Stimulated activated memory B cell treated with anti-CD40 and anti-IgM and Interleukin-4, amounts not matched to agents 10 μg/mL and 1 μg/mL and 100 μg/mL, for 72 hours (primary cell): ENCODE results near the gene CCDC86.

ENCODE experiments used
- ATAC-seq: fragments of 150-1000 bp; cut with Tn5 transposase; 2 replicates; pipeline ENCODE4 v1.10.0; 2021
- H3K27ac Mint-ChIP-seq: one replicate; pipeline ENCODE4 v1.8.0; 2022; ENCODE audit warnings: mild to moderate bottlenecking, mixed read lengths
- H3K27me3 Mint-ChIP-seq: one replicate; pipeline ENCODE4 v1.8.0; 2022; ENCODE audit warnings: mixed read lengths
- H3K36me3 Mint-ChIP-seq: one replicate; pipeline ENCODE4 v1.8.0; 2022; ENCODE audit warnings: mixed read lengths
- H3K4me1 Mint-ChIP-seq: one replicate; pipeline ENCODE4 v1.8.0; 2022; ENCODE audit warnings: mixed read lengths
- H3K4me3 Mint-ChIP-seq: one replicate; pipeline ENCODE4 v1.8.0; 2022; ENCODE audit warnings: mild to moderate bottlenecking, moderate library complexity, mixed read lengths
- H3K9me3 Mint-ChIP-seq: one replicate; pipeline ENCODE4 v1.8.0; 2022; ENCODE audit warnings: mixed read lengths

Gene CCDC86

GRCh38 chr11:60844045-60844869, 2.3 kb downstream of the CCDC86 start:
- H3K4me1 Mint-ChIP-seq: peaks cover 44% of the 10 kb centered on the region
- H3K9me3 Mint-ChIP-seq: no peaks in the 10 kb centered on the region
- peak overlapping the region; percentile 86 for H3K27ac Mint-ChIP-seq
- no peaks in the 10 kb centered on the region for H3K27me3 Mint-ChIP-seq
- H3K4me3 Mint-ChIP-seq: peak overlapping the region; percentile 90
- peaks cover 24% of the 10 kb centered on the region for H3K36me3 Mint-ChIP-seq
- no peak for ATAC-seq

- Mint-ChIP-seq H3K36me3 (peaks cover 30% of the 10 kb centered on the region), H3K4me1 (peaks cover 44% of the 10 kb centered on the region), H3K27me3 (no peaks in the 10 kb centered on the region), H3K27ac (peak overlapping the region; percentile 86), H3K9me3 (no peaks in the 10 kb centered on the region), H3K4me3 (peak overlapping the region; percentile 14)
- ATAC-seq: no peak
Observed at GRCh38 chr11:60844870-60845221, 2.9 kb downstream of the CCDC86 start.

GRCh38 chr11:60845338-60845737, 3.4 kb downstream of the CCDC86 start:
- Mint-ChIP-seq H3K27ac (peak overlapping the region; percentile 86), H3K4me1 (peaks cover 44% of the 10 kb centered on the region), H3K4me3 (no peak overlapping the region)

GRCh38 chr11:60847281-60847680, 5.4 kb downstream of the CCDC86 start:
- Mint-ChIP-seq H3K27ac (no peak overlapping the region), H3K4me1 (peaks cover 32% of the 10 kb centered on the region), H3K4me3 (no peak overlapping the region), H3K36me3 (peaks cover 54% of the 10 kb centered on the region), H3K9me3 (no peaks in the 10 kb centered on the region), H3K27me3 (no peaks in the 10 kb centered on the region)
- no peak for ATAC-seq

More at GRCh38 chr11:60845338-60845737, 3.4 kb downstream of the CCDC86 start:
- no peak for ATAC-seq
- H3K36me3 Mint-ChIP-seq: peaks cover 35% of the 10 kb centered on the region
- H3K9me3 Mint-ChIP-seq: no peaks in the 10 kb centered on the region
- H3K27me3 Mint-ChIP-seq: no peaks in the 10 kb centered on the region

- peaks cover 55% of the 10 kb centered on the region for H3K36me3 Mint-ChIP-seq
- no peak overlapping the region for H3K27ac Mint-ChIP-seq
Observed at GRCh38 chr11:60847896-60848295, 6.0 kb downstream of the CCDC86 start.

GRCh38 chr11:60848714-60849151, 6.8 kb downstream of the CCDC86 start:
- no peak for ATAC-seq
- H3K4me3 Mint-ChIP-seq: no peak overlapping the region
- H3K27me3 Mint-ChIP-seq: no peaks in the 10 kb centered on the region
- H3K4me1 Mint-ChIP-seq: peaks cover 19% of the 10 kb centered on the region
- no peak overlapping the region for H3K27ac Mint-ChIP-seq
- no peaks in the 10 kb centered on the region for H3K9me3 Mint-ChIP-seq
- H3K36me3 Mint-ChIP-seq: peaks cover 63% of the 10 kb centered on the region

More at GRCh38 chr11:60847896-60848295, 6.0 kb downstream of the CCDC86 start:
- Mint-ChIP-seq H3K9me3 (no peaks in the 10 kb centered on the region), H3K4me3 (no peak overlapping the region), H3K27me3 (no peaks in the 10 kb centered on the region), H3K4me1 (peaks cover 26% of the 10 kb centered on the region)
- no peak for ATAC-seq

- H3K9me3 Mint-ChIP-seq: no peaks in the 10 kb centered on the region
- no peak overlapping the region for H3K27ac Mint-ChIP-seq
- H3K4me3 Mint-ChIP-seq: no peak overlapping the region
- ATAC-seq: no peak
- H3K36me3 Mint-ChIP-seq: peaks cover 59% of the 10 kb centered on the region
- no peaks in the 10 kb centered on the region for H3K27me3 Mint-ChIP-seq
- peaks cover 7% of the 10 kb centered on the region for H3K4me1 Mint-ChIP-seq
Observed at GRCh38 chr11:60849641-60850520, 8.0 kb downstream of the CCDC86 start.

- H3K9me3 Mint-ChIP-seq: no peaks in the 10 kb centered on the region
- H3K4me3 Mint-ChIP-seq: no peak overlapping the region
- no peaks in the 10 kb centered on the region for H3K4me1 Mint-ChIP-seq
- no peak for ATAC-seq
- H3K27me3 Mint-ChIP-seq: no peaks in the 10 kb centered on the region
- peaks cover 54% of the 10 kb centered on the region for H3K36me3 Mint-ChIP-seq
- H3K27ac Mint-ChIP-seq: no peak overlapping the region
Observed at GRCh38 chr11:60851327-60852104, 9.6 kb downstream of the CCDC86 start.

GRCh38 chr11:60852117-60852981, 10.4 kb downstream of the CCDC86 start:
- H3K4me3 Mint-ChIP-seq: no peak overlapping the region
- peaks cover 54% of the 10 kb centered on the region for H3K36me3 Mint-ChIP-seq
- no peaks in the 10 kb centered on the region for H3K27me3 Mint-ChIP-seq
- ATAC-seq: no peak
- H3K4me1 Mint-ChIP-seq: no peaks in the 10 kb centered on the region
- no peaks in the 10 kb centered on the region for H3K9me3 Mint-ChIP-seq
- H3K27ac Mint-ChIP-seq: no peak overlapping the region

- Mint-ChIP-seq H3K27ac (no peak overlapping the region), H3K4me1 (no peaks in the 10 kb centered on the region), H3K4me3 (no peak overlapping the region), H3K27me3 (no peaks in the 10 kb centered on the region), H3K36me3 (peaks cover 46% of the 10 kb centered on the region), H3K9me3 (no peaks in the 10 kb centered on the region)
- no peak for ATAC-seq
Observed at GRCh38 chr11:60852982-60853950, 11.4 kb downstream of the CCDC86 start.

GRCh38 chr11:60854140-60854846, 12.4 kb downstream of the CCDC86 start:
- H3K27ac Mint-ChIP-seq: no peak overlapping the region
- H3K36me3 Mint-ChIP-seq: peaks cover 39% of the 10 kb centered on the region
- no peaks in the 10 kb centered on the region for H3K4me1 Mint-ChIP-seq
- H3K9me3 Mint-ChIP-seq: no peaks in the 10 kb centered on the region
- no peaks in the 10 kb centered on the region for H3K27me3 Mint-ChIP-seq
- no peak for ATAC-seq
- no peak overlapping the region for H3K4me3 Mint-ChIP-seq

- Mint-ChIP-seq H3K27me3 (no peaks in the 10 kb centered on the region), H3K4me1 (no peaks in the 10 kb centered on the region), H3K4me3 (no peak overlapping the region), H3K36me3 (peaks cover 31% of the 10 kb centered on the region), H3K9me3 (no peaks in the 10 kb centered on the region), H3K27ac (no peak overlapping the region)
- no peak for ATAC-seq
Observed at GRCh38 chr11:60854847-60855725, 13.2 kb downstream of the CCDC86 start.
